ENCODE data around the gene CYB561. TPM values are rescaled to one million over a fixed set of nuclear protein-coding genes. Genes with fewer than 3 reads are reported as not detected.
A peak's percentile ranks its signal among the peaks of the same experiment; 100 is the strongest.

Gene CYB561
- polyA plus RNA-seq, 1 donor: 5.9 TPM

DNA sequence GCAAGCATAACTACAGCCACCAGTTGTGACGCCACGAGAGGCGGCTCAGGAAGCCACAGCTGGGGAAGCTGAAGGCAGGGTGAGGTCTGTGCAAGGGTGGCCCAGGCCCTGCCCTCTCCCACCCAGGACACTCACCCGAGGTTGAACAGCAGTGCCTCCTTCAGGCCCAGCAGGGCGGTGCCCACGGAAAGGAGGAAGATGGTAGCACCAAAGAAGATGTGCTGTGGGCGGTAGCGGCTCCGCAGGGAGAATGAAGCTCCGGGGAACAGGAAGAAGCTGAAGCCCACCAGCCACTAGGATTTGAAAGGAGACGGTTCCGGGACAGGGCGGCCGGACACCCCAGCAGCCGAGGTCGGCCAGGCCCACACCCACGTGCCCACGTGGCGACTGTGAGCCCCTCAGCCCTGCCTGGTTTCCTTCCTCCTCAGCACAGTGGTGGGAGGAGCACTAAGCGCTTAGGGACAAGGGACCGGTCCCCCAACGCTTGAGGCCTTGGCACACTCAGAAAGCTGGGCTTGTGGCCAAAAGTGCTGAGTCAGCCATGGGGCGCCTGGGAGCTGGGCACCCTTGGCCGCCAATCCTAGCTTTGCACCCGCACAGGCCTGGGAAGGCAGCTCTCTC, 11.0 kb downstream of the CYB561 start:
- no peak for DNase-seq (ENCODE audit: low read depth)

DNA sequence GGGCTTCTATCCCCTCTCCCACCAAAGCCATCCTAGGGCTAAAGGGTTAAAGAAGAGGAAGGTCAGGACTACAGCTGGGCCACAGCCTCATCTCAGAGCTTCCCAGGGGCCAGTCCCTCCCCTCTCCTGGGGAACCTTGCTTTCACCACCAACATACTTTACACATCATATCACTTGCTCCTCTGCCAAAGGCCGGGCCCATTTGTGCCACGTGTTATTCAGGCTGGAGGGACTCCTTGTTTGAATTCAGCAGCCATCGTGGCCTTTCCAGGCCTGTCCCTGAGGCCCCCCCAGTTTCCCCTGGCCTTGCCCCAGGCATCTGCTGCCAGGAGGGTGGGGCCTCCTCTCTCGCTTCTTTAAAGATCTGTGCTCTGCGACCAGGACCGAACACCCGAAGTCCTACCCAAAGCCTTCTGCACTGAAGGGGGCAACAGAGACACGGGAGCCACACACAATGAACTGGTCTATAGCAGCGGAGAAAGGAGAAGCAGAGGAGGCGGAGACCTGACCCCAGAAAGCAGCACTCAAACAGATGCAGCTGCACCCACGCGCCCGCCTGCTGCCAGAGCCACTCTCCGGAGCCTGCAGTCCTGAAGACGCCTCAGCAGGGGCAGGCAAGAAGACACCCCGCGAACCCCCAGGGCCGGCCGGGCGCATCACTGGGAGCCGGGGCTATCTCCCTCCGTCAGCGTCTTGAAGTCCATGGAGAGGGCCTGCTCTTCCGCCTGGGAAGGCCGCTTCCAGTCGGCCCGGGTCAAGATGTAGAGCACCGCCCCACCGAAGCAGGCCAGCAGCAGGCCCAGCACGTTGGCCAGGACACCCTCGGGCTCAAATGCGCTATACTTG, 12.1 kb downstream of the CYB561 start:
- peak; percentile 32 for DNase-seq (ENCODE audit: low read depth)

DNA sequence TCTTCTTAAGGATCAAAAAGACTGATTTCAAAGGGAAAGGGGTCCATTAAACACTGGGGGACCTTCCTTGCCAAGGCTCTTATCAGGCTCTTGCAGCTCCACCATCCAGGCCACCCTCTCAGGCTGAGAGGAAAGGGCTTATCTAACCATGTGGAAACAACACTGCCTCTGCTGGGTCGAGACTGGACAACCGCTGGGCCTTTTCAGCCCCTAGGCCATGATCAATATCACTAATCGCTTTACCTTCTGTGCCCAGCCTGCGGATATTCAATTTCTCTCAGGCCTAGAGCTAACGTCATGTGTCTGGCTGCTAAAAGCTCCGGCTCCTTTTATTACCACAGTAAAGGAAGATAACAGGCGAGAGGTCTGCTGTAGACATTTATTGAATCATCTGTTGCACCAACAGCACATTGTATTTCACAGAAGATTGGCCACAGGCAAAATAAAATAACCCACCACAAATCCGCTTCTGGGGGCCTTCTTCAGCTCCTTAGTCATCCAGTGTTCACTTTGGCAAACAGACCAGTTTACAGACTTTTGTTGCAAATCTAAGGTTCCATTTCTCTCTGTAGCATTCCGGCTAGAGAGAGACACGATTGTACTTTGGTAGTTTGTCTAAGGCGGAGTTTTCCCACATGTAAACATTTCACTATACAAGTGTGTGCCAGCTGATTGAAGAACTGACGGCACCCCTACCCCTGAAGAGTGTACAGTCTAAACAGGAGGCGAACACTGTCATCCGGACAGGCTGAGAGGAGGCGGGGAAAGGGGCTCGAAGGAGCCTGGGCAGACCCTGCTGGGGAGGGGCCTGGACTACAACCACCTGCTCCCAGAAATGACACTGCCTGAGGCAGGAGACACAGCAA, 13.9 kb downstream of the CYB561 start:
- no peak for DNase-seq (ENCODE audit: low read depth)

DNA sequence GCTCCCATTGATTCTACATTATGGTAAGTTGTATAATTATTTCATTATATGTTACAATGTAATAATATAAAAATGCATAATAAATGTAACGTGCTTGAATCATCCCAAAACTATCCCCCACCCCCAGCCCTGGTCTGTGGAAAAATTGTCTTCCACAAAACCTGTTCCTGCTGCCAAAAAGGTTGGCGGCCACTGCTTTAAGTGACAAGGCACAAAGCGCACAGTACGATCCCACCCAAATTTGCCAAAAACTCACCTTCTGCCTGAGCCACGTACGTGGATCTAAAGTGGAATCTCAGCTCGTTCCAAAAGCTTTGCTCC, 14.5 kb downstream of the CYB561 start:
- DNase-seq (ENCODE audit: low read depth): no peak

DNA sequence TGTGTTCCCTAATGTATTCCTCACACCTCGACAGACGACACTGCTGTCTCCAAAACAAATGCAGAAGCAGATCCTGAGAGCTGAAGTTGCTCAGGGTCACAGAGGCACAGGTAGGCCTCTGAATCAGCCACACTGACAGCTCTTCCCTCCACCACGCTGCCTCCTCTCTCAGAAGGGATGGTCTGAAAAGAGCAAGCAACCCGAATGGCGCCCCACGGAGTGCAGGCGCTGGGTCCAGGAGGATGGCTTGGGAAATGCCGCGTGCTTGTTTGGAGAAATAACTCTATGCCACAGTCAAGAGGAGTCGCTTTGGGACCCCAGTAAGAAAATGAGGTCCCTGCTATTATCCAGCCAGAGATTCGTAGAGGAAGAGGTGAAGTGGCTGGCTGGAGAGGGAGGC, 15.9 kb downstream of the CYB561 start:
- DNase-seq (ENCODE audit: low read depth): no peak

DNA sequence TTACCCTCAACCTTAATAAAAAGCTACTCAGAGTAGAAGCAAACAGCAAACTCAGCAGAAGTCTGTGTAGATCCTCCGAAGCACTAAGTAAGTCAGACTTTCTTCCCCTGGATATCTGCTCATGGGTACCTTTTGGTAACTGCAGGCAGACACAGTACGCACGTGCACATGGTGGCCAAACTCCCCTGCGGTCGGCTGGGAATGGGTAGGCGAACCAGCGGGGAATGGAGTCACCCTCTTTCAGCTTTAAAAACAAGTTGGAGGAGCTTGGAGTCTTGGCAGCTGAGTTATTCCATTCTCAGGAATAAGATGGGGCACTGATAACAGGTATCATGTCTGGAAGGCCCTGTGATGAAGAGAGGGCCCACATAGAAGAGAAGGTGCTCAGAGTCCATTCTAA, 16.3 kb downstream of the CYB561 start:
- DNase-seq (ENCODE audit: low read depth): no peak

DNA sequence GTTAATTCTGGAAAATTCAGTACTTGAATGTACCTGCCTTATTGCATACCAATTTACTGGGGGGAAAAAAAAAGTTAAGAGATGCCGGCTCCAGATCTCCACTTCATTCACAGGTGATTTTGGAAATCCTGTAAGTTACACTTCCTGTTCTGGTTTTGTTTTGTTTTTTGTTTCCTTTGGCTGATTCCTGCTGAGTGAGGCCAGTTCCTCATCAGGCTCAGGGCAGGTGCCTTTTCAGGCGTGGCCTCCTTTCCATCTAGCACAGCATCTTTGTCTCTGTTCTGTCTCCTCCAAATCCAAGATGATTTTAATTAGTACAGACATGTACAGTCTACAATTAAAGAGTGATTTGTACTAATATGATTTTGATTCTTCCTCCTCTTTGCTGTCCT, 19.2 kb downstream of the CYB561 start:
- DNase-seq (ENCODE audit: low read depth): no peak

DNA sequence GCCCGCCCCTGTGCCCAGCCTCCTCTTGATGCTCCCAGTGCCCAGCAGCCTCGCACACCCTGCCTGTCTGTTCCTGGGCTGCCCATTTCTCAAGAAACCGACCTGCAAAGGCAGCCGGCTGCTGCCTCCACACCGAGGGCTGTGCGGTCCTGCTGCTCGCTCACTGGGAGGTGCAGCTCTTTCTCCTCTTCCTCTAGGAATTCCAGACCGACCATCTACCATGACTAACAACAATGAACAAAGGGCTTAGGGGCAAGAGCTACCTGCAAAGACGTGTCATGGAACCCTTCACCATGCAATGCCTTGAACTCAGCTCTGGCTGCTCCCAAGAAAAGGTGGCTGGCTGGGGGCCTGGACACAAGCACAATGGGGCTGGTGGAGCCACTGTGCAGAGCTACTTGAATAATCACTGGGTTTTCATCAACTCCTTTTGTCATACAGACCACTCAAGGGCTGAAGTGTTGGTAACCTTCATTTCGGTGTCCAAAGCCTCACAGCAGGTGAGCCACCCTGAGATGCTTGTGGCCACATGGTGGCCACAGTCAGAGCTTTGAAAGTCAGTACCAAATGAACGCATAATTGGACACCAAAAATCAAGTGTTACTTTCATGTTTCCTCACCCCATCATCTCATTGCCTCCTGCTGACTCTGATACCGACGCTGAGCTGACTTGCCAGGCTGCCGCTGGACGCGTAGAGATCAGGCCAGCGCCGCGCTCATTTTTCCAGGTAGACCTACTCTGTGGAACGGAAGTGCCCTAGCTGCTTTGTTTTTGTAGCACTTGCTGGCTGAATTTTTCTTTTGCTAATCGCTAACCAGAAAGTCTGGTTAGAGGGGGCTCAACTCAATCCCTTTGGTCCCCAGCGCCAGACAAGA, 19.8 kb downstream of the CYB561 start:
- no peak for DNase-seq (ENCODE audit: low read depth)

DNA sequence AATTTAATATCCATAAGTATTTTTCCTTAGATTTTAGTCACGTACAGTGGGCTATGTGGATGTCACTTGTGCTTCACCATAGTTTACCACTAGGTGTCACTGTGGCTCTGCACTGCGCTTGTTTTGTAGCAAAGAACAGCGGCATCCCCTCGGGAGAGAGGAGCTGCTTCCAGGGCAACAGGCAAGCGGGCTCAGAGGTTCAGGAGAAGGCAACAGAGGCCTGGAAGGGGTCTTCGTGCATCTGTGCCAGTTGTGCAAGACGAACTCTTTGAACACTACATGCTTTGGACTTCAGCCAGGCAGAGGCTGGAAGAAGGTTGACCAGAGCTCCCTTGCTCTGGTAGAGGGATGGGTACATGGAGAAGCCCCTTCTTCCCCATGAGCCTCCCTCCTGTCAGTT, 20.6 kb downstream of the CYB561 start:
- DNase-seq (ENCODE audit: low read depth): peak; percentile 72

DNA sequence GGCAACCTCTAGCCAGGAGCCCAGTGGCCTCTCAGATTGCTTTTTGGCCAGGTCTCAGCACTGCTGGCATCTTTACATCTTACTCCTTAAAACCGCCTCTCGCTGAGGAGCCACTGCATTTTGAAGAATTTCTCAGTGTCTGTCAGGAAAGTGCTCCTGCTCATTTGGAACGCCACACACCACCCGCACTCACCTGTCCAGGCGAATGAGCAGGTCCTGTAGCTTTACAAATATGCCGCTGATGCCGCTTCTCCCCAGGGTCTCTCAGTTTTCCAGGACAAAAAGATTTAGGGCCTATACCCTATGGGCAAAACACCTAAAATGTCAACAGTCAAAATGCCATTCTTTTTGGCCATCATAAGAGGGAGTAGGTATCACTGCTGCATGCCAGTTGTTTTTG, 22.1 kb downstream of the CYB561 start:
- DNase-seq (ENCODE audit: low read depth): no peak

DNA sequence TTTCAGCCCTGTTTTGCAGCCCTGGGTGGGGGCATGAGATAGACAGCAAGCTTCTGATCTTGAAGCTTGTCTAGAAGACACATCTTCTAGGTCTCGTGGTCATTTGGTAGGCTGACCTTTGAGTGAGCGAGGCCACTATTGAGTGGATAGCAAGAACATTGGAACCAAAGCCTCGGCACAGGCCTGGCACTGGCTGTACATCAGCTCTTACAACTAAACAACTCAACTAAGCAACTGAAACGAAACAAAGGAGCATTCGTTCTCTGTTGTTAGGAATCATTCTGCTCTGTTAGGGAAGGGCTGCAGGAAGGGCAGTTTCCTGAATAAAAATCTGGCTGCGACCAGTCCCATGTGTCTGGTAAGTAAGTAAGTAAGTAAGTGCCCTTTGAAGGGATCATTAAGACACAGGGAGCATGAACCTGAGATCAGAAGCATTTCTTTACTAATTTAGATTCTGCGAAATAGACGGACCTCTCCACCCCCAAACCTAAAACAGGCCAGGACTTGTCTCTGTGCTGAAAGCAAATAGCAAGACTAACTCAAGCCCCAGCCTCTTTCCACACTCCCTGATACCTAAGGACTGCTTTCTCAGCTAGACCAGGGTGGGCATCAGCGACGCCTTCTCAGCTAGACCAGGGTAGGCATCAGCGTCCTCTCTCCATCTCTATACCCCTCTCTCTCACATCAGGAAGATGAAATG, 22.7 kb downstream of the CYB561 start:
- DNase-seq (ENCODE audit: low read depth): no peak

DNA sequence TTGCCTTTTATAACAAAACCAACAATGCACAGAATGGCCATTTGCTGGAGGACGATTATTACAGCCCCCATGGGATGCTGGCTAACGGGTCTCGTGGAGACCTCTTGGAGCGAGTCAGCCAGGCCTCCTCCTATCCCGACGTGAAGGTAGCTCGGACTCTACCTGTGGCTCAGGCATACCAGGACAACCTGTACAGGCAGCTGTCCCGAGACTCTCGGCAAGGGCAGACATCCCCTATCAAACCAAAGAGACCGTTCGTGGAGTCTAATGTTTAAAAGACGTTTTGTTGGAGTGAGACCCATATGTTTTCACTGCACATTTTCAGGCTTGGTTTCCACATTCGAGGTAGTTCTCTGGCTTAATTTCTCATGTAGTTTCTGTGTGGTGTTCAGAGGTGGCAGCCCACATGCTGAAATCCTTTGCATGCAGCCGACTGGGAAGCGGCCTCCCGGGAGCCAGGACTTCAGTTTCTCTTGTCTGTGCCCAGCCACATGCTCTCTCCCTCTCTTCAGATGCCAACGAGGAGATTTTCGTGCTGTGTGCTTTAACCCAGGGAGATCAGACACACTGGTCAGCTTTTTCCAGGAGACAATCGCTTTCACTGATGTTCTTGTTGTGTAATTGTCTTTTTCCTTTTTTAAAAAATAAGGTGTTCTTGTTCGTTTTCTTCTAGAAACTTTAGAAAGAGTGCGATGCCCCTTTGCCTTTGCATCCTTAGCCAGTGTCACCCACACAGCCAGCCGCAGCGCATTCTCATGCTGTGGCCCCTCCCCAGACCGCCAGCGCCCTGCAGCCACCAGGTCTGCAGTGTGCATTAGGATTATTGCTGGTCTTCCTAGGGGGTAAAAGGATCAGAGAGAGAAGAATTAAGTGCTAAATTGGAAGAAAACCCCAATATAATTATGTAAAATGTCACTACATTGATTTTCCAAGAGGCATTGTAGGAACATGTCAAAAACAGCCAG, 24.1 kb downstream of the CYB561 start:
- no peak for DNase-seq (ENCODE audit: low read depth)

DNA sequence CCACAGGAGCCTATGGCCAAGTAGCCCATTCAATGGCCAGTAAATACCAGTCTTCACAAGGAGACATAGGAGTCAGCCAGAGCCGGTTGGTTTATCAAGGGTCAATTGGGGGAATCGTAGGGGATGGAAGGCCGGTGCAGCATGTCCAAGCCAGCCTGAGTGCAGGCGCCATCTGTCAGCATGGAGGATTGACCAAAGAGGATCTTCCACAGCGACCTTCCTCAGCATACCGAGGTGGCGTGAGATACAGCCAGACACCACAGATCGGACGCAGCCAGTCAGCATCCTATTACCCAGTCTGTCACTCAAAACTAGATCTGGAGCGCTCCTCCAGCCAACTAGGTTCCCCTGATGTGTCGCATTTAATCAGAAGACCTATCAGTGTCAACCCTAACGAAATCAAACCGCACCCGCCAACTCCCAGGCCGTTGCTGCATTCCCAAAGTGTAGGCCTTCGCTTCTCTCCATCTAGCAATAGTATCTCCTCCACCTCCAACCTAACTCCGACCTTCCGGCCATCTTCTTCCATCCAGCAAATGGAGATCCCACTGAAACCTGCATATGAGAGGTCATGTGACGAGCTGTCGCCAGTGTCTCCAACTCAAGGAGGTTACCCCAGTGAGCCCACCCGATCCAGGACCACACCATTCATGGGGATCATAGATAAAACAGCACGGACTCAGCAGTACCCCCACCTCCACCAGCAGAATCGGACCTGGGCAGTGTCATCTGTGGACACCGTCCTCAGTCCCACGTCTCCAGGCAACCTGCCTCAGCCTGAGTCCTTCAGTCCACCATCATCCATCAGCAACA, 25.0 kb downstream of the CYB561 start:
- no peak for DNase-seq (ENCODE audit: low read depth)

DNA sequence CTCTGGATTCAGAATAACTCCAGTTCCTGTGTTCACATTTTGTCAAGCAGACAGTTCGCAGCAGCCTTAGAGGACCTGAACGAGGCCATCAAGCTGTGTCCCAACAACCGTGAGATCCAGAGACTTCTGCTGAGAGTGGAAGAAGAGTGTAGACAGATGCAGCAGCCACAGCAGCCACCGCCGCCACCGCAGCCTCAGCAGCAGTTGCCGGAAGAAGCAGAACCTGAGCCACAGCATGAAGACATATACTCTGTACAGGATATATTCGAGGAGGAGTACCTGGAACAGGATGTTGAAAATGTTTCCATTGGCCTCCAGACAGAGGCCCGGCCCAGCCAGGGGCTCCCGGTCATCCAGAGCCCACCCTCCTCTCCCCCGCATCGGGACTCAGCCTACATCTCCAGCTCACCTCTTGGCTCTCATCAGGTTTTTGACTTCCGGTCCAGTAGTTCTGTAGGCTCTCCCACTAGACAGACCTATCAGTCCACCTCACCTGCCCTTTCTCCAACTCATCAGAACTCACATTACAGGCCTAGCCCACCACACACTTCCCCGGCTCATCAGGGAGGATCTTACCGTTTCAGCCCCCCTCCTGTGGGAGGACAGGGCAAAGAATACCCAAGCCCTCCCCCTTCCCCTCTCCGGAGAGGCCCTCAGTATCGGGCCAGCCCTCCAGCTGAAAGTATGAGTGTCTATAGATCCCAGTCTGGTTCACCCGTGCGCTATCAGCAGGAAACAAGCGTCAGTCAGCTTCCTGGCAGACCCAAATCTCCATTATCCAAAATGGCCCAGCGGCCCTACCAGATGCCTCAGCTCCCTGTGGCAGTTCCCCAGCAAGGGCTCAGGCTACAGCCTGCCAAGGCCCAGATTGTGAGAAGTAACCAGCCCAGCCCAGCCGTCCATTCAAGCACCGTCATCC, 25.9 kb downstream of the CYB561 start:
- DNase-seq (ENCODE audit: low read depth): no peak

DNA sequence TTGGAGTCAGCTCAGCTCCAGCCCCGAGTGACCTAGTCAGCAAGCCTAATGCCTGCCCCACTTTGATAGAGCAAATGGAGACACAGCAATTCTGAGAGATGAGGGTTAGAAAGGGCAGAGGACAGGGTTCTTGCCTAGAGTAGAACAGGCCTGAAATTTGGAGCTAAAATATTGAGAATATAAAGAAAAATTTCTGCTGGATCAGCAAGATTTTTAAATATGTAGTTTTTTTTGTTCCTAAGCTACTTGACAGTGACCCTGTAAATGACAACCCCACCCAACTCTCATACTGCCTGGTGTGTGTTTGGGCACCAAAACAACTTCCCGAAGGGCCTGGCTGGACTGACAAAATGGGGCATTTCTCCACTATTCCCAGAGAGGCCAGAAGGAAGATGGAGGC, 26.7 kb downstream of the CYB561 start:
- no peak for DNase-seq (ENCODE audit: low read depth)

DNA sequence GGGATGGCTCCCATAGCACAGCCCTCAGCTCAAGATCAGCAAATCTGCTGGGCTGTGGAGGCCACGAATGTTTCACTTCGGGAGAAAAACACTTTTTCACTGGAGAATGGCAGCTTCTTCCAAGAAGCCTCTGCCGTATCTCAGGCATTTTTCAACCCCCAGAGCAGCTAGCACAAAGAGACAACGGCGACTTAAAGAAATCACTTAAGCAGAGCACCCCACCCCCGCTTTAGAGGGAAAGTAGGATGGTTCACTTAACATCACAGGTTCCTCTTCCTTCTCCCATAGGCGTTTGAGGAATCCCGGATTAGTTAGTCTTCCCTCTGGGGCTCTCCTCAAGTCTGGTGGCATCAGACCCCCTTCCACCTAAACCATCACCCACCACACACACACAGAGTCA, 27.6 kb downstream of the CYB561 start:
- no peak for DNase-seq (ENCODE audit: low read depth)

DNA sequence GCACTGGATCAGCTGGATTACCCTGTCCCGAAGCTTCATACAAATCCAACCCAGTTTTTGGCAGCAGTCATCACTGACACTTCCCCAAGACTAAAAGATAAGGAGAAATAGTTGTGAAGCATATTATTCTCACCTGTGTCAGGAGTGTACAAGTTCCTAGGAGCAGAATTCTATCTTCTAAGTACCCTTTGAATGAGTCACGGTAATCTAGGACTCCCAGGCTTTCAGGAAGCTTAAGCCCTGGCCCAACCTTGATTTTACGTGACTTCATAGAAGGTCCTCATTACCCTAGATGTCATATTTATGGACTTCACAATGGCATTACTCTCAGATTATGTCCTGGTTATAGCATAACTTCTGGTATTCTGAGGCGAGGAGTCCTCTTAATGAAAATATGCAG, 31.9 kb downstream of the CYB561 start:
- DNase-seq (ENCODE audit: low read depth): no peak

DNA sequence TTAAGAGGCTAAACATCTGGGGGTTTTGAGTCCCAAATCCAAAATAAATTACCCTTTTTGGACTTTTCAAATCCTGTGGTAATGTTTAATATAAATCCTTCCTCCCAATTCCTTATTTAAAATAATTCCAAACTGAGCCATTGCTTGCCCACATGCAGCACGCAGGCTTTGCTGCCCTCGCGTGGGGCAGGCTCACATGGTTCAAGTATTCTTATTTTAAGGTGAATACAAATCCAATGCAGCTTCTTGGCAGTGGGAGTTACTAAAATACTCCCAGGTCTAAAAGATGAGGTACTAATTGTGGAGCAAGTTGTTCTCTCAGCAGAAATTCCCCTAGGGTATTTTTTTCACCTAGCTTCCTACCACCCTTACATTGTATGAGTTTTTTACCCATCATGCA, 33.0 kb downstream of the CYB561 start:
- DNase-seq (ENCODE audit: low read depth): no peak

All from forelimb muscle (tissue), 1 donor.